ENCODE results near the gene GCH1.

GCH1 gene

GRCh38 chr14:54864526-54864925 is 38.1 kb downstream of the GCH1 start:
- DNase-seq = no peak

DNA sequence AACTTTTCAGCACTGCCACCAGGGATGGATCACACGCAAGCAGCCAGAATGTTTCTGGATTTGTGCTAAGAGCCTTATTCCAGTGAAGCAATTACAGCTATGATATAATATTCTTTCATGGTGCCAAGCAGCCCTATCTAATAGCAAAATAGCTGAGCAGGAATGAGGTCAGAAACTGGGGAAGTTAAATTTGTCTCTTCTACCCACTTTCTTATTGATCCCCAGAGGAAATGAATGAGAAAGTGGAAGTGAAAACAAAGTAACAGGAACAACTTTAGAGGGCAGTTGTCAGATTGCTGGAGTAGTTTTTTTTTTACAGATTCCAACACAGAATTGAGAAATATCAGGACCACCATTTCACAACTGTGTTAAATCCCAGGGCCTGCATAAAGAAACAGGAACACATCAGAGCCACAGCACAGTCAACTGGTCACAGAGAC is 44.8 kb downstream of the GCH1 start:
- peak; percentile 15 to 18 for DNase-seq

DNA sequence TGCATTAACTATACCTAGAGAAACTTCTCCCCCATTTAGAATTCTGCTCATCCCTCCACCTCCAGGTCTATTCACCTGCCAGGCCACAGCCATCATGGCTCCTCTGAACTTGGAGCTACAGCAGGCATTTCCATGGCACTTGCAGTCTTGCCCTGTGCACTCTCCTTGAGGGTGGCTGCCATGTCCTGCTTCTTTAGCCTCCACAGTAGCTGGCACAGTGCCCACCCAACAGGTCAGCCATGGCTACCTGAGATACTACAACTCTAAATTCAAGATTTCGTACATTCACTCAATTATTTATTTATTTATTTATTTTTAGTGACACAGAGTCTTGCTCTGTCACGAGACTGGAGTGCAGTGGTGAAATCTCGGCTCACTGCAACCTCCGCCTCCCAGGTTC is 46.5 kb downstream of the GCH1 start:
- DNase-seq = no peak

- no peak for DNase-seq
Observed at GRCh38 chr14:54854181-54854580, 48.4 kb downstream of the GCH1 start.

DNA sequence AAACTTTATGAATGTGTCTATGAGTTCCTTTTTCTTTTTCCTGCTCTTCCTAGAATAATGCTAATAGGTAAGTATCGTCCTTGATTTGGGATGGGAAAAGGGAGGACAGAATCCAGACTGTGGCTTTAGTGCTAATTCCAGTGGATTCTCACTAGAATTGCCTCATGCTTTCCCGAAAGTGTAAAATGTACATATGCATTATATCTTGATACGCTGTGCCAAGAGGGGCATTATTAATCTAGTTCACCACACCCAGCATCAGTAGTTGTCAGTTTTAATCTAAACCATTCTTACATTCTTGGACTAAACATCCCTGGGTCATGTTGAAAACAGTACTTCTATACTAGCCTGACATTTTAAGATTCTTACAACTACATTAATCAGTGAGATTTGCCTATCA is 49.3 kb downstream of the GCH1 start:
- no peak for DNase-seq

DNA sequence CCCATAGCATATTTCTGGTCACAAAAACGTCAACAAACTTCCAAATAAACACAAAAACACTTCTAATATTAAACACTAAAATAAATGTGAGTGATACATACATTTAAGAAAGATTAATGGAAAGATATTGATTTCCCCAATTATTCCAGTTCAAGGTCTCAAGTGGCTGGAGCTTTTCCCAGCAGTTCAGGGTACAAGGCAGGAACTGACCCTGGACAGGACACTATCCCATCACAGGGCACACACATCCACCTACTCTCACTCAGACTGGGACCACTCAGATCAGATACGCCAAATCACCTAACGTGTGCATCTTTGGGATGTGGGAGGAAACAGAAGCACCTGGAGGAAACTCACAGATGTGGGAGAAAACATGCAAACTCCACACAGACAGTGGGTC is 50.4 kb downstream of the GCH1 start:
- DNase-seq = no peak

GRCh38 chr14:54848910-54849309 is 53.7 kb downstream of the GCH1 start:
- DNase-seq = no peak

- no peak for DNase-seq
Observed at GRCh38 chr14:54845641-54846040, 57.0 kb downstream of the GCH1 start.

- DNase-seq = no peak
Observed at GRCh38 chr14:54844479-54844878, 58.1 kb downstream of the GCH1 start.

- DNase-seq = no peak
Observed at GRCh38 chr14:54840798-54841197, 61.8 kb downstream of the GCH1 start.

DNA sequence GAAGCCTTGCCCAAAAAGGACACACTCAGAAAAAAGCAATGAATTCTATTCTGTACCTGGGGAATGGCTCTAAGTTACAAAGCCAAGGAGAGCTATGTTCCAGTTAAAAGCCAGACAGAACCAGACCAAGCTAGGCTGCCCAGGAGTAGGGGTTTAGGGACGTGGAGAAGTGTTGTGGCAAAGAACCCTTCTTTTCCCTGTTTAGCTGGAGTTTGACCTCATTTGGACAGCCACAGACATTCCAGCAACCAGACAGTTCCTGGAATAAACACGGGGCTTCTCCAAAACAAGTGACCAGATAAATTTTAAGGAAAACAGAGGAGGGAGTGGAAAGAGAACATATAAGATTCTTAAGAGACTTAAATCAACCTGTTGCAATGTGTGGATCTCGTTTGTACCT is 62.3 kb downstream of the GCH1 start:
- no peak for DNase-seq

- DNase-seq = no peak
Observed at GRCh38 chr14:54839701-54840119, 62.9 kb downstream of the GCH1 start.

DNA sequence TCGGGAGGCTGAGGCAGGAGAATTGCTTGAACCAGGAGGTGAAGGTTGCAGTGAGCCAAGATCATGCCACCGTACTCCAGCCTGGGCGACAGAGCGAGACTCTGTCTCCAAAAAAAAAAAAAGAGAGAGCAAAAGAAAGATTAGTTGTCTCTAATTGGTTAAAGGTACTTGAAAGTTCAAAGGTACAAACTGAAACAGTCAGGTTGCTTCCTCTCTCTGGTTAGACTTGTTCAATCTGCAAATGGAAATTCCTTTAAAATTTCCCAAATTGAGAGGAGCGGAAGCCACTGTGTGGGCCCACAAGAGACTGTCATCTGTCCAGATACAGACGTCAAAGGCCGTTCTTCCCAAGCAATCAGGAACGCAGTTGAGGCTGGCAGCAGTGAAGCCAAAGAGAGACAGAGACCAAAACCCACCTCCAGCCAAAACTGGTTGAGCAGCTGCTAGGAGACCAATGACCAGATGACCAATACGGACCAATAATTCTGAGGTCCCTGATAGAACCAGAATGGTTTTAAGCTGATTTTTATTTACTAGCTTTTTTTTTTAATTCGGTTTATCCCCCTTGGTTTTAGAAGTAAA is 63.6 kb downstream of the GCH1 start:
- DNase-seq = no peak

DNA sequence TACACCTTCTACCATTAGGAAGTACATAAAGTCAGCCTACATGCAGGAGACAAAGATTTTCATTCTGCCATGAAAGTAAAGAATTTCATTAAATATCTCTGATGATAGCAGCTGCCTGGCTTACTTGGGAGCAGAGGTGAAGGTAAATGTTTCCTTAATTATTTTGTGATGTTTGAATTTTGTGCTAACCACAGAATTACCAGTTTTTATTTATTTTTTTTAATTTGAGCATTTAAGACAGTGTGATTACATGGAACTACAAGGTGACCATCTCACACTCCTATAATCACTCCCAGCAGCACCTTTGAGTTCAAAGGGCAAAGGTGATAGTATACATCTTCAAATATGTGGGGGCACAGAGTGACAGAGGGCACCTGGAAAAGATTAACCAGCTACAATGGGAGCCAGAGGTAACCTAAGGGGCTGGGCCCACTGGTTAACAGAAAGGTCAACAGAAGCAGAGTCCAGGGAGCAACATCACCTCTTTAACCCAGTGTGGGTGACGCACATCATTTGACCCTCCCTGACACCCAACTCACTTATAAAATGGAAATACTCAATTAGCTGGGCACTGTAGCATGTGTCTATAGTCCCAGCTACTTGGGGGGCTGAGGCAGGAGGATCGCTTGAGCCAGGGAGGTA is 65.0 kb downstream of the GCH1 start:
- no peak for DNase-seq

- DNase-seq = no peak
Observed at GRCh38 chr14:54836231-54836630, 66.4 kb downstream of the GCH1 start.

DNA sequence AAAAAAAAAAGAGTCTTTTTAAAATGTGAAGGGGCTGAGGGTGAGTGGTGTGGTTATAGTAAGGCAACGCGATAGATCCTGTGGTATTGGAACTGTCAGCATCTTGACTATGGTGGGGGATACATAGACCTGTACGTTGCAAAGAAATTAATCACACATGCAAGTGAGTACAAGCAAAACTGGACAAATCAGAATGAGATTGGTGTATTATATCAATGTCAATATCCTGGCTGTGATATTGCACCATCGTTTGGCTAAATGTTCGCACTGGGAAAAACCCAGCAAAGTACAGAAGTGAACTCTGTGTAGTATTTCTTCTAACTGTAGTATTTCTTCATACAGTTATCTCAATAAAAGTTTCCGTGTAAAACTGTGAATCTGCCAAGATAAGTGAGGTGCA is 67.9 kb downstream of the GCH1 start:
- no peak for DNase-seq

GRCh38 chr14:54834081-54834480 is 68.5 kb downstream of the GCH1 start:
- no peak for DNase-seq

DNA sequence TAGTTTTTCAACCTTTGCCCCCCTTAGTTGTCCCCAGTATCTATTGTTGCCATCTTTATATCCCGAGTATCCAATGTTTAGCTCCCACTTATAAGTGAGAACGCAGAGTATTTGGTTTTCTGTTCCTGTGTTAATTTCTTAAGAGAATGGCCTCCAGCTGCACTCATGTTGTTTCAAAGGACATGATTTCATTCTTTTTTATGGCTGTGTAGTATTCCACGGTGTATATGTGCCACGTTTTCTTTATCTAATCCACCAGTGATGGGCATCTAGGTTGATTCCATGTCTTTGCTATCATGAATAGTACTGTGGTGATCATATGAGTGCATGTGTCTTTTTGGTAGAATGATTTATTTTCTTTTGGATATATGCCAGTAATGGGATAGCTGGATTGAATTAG is 72.0 kb downstream of the GCH1 start:
- no peak for DNase-seq

DNA sequence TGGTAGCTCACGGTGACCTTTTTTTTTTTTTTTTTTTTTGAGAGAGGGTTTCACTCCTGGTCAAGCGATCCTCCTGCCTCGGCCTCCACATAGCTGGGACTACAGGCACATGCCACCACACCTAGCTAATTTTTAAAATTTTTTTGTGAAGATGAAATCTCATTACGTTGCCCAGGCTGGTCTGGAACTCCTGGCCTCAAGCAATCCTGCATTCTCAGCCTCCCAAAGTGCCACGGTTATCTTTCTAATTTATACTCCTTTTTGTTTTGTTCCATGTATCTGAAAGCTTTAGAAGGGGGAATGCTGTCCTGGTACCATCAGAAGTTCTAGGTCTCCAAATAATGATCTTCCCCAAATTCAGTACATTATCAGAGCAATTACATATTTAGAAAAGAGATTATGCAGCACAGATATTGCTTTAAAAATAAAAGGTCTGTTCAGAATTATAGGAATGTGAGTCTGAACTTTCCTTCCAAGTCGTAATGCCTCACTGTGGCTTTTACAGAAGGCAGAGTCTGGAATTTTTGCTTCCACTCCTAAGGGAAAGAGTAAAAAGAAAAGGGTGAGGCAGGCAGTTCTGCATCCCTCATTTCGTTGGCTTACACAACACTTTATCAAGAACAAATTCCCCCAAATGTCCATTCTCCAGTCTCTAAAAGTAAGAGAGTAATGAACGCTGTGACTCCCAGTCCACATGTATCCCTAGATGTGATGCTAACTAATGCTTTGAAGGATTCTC is 73.0 kb downstream of the GCH1 start:
- no peak for DNase-seq

- DNase-seq = no peak
Observed at GRCh38 chr14:54828037-54828436, 74.6 kb downstream of the GCH1 start.

- no peak for DNase-seq
Observed at GRCh38 chr14:54823757-54824549, 78.7 kb downstream of the GCH1 start.

DNA sequence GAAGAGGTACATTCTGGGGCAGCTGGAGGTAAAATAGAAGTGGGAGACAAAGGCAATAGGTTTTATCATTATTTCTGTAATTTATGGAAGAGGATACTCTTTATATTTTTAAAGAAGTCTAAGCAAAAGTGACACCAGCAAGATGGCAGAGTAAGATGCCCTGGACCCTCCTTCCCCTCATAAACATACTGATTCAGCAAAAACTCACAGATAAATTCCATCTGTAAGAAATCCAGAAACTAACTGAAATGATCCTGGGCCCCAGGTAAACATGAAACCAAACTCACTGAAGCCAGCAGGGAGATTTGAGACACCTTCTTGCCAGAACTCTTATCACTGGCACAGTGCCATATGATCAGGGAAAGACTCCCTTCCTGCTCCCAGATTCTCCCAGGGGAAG is 79.9 kb downstream of the GCH1 start:
- DNase-seq = no peak
